Raji (cell line): ENCODE measurements around the gene NTRK2.

Source experiments
- POLR2A ChIP-seq: IDR thresholded peaks from 2 replicates; pipeline ENCODE4 v1.6.1; 2011; ENCODE audit warnings: low read depth, low read length, control low read depth; ENCODE audit not compliant: insufficient read depth

The NTRK2 gene

GRCh38 chr9:84851935-84852585, 182.5 kb downstream of the NTRK2 start:
- TF ChIP-seq POLR2A = no peak

DNA sequence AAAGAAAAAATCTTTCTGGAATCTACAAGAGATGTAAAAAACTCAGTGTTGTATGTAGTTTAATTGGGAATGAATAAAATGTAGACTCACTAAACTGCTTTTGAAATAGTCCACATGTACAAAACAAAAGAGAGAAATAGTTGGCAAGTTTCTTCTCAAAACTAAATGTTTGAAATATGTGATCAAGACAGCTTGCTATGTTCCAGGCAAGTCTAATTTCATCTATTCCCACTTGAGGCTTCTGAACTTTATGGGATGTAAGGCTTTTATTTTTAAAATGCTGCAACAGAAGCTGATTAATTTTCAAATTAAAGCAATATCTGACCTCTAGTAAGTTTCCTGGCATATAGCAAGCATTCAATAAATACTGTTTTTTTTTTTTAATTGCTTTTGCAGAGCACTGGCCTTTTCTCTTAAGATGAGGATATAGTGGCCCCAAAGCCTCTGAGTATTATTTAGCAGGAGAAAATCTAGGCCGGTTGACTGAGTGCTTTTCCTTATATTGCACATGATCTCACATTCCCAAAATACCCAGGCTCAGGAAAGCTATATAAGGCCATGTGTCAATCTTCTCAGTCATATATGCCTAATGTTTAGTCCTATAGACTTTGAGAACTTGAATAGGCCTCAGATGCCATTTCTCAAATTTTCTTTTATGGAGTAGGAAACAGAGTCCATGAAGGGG, 183.2 kb downstream of the NTRK2 start:
- TF ChIP-seq POLR2A = no peak

DNA sequence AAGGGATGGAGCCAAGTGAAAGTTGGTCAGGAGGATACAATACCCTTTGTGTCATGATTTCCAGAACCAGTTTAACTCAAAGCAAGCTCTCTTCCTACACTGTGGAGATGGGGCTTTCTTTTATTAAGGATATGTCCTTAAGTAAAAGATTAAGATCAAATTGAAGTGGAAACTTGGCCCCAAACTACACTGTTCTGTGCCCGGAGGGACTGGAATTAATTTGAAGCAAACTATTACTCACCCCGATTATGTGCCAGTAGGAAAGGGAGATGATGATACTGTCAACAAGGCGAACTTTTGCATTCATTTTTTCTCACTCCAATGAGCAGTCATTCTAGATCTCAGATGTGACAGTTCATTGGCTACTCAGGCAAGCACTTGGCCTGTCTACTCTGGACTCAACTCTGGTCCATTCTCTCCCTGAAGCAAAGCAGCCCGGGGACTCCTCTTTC, 186.7 kb downstream of the NTRK2 start:
- no peak for TF ChIP-seq POLR2A

GRCh38 chr9:84857211-84857610, 187.7 kb downstream of the NTRK2 start:
- no peak for TF ChIP-seq POLR2A

GRCh38 chr9:84858364-84858763, 188.8 kb downstream of the NTRK2 start:
- TF ChIP-seq POLR2A = no peak

DNA sequence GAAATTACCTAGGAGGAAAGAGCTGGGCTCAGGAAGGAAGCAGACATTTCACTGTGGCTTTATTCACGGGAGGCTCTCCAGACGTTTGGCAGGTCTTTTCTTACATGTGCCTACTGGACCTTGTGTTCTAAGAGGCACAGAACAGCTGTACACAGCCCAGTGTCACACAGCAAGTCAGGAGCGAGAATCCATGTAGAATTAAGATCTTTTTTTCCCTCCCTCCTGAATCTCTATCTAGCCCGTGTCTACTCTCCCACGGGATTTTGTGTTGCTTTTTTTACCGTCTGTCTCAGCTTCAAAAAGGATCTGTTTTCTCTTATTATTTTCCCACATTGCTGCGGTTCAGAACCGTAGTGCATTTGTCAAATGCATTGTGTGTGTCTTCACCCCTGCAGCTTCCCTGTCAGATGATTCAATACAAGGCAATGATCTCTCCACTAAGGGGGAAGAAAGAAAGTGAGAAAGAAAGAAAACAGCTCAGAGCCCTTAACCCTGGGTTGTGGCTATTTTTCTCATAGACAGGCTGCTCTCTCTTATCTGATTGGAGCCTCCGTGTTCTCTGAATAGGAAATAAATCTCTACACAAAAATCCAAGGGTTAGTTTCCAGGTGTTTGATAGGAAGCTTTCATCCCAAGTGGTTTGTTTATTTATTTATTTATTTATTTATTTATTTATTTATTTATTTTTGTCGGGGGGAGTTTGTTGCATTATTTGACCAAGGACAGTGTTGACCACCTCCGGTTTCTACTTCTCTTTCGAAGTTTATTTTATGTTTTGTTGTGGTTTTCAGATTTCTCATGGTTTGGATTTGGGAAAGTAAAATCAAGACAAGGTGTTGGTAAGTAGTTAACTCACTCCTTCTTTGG, 191.0 kb downstream of the NTRK2 start:
- TF ChIP-seq POLR2A = no peak

DNA sequence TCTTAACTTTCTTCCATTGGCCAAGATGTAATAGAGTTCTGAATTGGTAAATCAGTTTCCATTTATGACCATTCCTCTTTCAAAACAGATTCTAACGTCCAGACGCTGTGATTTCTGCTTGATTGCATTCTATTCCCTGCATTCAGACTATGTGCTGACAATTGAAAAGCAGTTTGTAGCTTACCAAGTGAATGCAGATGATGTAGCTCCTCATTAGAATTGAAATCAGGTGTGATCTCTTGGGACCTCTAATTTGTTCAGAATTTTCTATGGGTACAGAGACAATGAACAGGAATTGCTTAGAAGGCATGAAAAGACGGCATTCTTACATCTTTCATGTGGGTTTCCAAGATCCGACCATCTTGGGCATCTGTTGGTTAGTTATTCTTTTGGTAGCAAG, 191.9 kb downstream of the NTRK2 start:
- TF ChIP-seq POLR2A = no peak

DNA sequence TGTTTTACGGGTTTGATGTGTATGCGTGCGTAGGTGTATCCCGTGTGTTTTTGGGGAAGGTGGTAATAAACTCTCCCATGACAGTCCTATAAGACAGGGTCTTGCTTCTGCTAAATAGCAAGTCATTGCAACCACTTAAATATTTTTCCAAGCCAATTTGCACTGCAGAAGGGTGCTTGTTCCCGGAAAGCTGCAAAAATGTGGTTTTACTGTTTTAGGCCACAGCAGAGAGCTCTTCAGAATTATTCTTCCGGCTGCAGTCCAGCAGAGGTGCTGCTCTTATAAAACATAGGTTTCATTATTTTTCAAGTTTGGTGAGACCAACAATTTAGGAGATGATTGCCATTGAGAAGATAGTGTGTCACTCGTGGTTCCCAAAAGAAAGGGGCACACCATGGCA, 192.8 kb downstream of the NTRK2 start:
- TF ChIP-seq POLR2A = no peak

- TF ChIP-seq POLR2A = no peak
Observed at GRCh38 chr9:84862810-84863287, 193.3 kb downstream of the NTRK2 start.

DNA sequence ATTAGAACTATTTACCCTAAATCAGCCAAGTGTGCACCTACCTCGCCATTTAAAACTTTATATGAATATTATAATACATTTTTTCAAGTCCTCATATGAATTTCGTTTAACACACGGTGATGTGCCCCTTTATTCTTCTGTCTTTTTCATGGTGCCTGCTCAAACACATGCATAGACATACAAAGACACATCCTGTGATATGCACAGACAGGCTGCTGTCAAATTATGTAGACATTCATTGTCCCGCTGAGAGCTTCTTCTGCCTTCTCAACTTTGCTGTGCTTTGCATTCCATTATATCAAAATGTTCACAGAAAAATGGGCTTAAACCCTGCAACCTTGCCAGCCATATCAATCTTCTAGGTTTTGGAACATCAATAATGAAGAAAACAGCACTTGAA, 193.8 kb downstream of the NTRK2 start:
- no peak for TF ChIP-seq POLR2A

GRCh38 chr9:84866396-84867175, 197.1 kb downstream of the NTRK2 start:
- no peak for TF ChIP-seq POLR2A

DNA sequence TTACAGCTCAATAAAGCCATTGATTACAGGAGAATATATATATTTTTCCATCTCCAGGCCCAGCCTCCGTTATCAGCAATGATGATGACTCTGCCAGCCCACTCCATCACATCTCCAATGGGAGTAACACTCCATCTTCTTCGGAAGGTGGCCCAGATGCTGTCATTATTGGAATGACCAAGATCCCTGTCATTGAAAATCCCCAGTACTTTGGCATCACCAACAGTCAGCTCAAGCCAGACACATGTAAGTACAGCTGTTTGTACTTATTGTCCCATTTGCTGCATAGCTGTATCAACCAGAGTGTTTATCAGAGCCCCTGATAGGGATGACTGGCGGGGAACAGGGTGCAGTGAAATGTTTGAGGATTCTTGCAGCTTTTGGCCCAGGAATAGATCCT, 197.7 kb downstream of the NTRK2 start:
- TF ChIP-seq POLR2A = no peak

DNA sequence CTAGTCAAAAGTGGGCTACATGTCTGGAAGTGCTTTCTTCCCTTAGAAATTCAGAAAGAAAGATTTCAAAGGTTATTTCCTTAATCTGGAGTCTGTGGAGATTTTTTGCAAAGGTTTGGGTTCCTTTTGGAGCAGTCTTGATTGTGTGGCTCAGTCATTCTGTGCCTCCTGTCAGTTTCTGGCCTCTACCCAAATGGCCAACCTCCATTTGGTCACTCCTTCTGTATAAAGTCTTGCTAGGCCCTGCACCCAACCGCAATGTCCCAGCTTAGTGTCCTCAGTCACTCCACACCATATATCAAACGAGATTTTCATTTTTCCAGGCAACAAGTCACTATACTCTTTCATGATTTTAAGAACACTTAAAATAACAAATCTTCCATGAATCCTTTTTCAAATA, 199.6 kb downstream of the NTRK2 start:
- TF ChIP-seq POLR2A = no peak

- no peak for TF ChIP-seq POLR2A
Observed at GRCh38 chr9:84871983-84872382, 202.5 kb downstream of the NTRK2 start.

DNA sequence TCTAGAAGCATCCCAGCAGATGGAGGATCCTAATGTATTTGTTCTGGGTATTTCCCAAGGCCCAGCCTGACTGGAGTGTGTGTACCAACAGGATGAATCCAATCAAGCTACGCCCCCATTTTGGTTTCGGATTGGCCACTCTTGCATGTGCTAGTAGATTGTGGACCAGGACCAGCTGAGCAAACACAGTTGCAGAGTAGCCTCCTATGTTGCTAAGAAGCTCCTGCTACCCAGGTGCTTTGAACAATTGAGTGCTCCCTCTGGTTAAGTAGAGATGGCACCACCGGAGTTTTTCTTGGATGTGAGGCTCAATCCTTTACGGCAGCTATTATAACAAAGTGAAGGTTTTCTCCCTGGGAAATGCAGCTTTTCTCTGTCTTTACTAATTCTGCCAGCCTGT, 204.5 kb downstream of the NTRK2 start:
- no peak for TF ChIP-seq POLR2A
